H1 (cell line): ENCODE measurements around the gene OR2T6. TPM values are rescaled to one million over a fixed set of nuclear protein-coding genes. Genes with fewer than 3 reads are reported as not detected.

ENCODE experiments used
- CTCF ChIA-PET: fragments of 300-600 bp; sonication (Branson Sonifier 250); formaldehyde crosslinking; loops from one replicate; lab custom pipeline; 2021; ENCODE audit not compliant: partially characterized antibody; lab: Charles Lee
- POLR2A ChIA-PET: fragments of 300-600 bp; sonication (Branson Sonifier 250); formaldehyde crosslinking; loops from one replicate; lab custom pipeline; 2021; ENCODE audit warnings: inconsistent platforms; ENCODE audit not compliant: partially characterized antibody; lab: Charles Lee
- DNase-seq, 2 experiments: peaks; one replicate each; pipeline versions ENCODE4 v3.0.0 to v3.0.0-alpha.2; 2010 to 2022; ENCODE audit warnings: low spot score in 2 of 2, low read depth in 1 of 2, mixed read lengths in 1 of 2
- FAIRE-seq: peaks from 2 replicates; lab custom pipeline; 2011; peaks lifted over from hg19 to GRCh38; lab: Jason Lieb, UNC
- H2AFZ ChIP-seq: 2 replicates; pipeline ENCODE4 v1.8.1; 2012; ENCODE audit warnings: low read length, inconsistent platforms
- H2AK5ac ChIP-seq: 2 replicates; pipeline ENCODE4 v1.6.1; 2013; ENCODE audit warnings: low read depth, low read length
- H2BK120ac ChIP-seq: replicated peaks from 2 replicates; pipeline ENCODE3; 2013; ENCODE audit warnings: low read depth, low read length, inconsistent platforms
- H2BK12ac ChIP-seq: 2 replicates; pipeline ENCODE4 v1.6.1; 2013; ENCODE audit warnings: low read depth, low read length
- H2BK15ac ChIP-seq: 2 replicates; pipeline ENCODE4 v1.6.1; 2013; ENCODE audit warnings: low read length
- H2BK20ac ChIP-seq: 2 replicates; pipeline ENCODE4 v1.6.1; 2013; ENCODE audit warnings: low read length
- H2BK5ac ChIP-seq: 2 replicates; pipeline ENCODE4 v1.6.1; 2013; ENCODE audit warnings: low read depth, low read length
- H3K14ac ChIP-seq: 2 replicates; pipeline ENCODE4 v1.6.1; 2013; ENCODE audit warnings: inconsistent platforms; ENCODE audit not compliant: insufficient read length
- H3K18ac ChIP-seq: 2 replicates; pipeline ENCODE4 v1.6.1; 2013; ENCODE audit warnings: low read length; ENCODE audit errors: extremely low read depth
- H3K23ac ChIP-seq: 2 replicates; pipeline ENCODE4 v1.6.1; 2013; ENCODE audit warnings: inconsistent platforms; ENCODE audit not compliant: insufficient read length
- H3K23me2 ChIP-seq: 2 replicates; pipeline ENCODE4 v1.6.1; 2013; ENCODE audit warnings: low read depth, low read length
- H3K27ac ChIP-seq: 2 replicates; pipeline ENCODE4 v1.6.1; 2011; ENCODE audit warnings: low read depth, low read length, inconsistent platforms
- H3K27me3 ChIP-seq, 4 experiments: replicated peaks in 1 of 4; 1 replicate in 1 of 4; 2 replicates in 3 of 4; pipeline versions ENCODE4 v1.6.1 to v1.8.1; 2011 to 2013; ENCODE audit warnings: low read length in 3 of 4, mild to moderate bottlenecking in 3 of 4, inconsistent platforms in 2 of 4, mixed read lengths in 2 of 4, moderate library complexity in 1 of 4; ENCODE audit not compliant: control insufficient read depth in 3 of 4, insufficient read depth in 3 of 4; ENCODE audit errors: extremely low read depth in 1 of 4
- H3K36me3 ChIP-seq, 4 experiments: 2 replicates each; pipeline versions ENCODE4 v1.6.1 to v1.8.1; 2011 to 2013; ENCODE audit warnings: mild to moderate bottlenecking in 4 of 4, low read length in 3 of 4, moderate library complexity in 2 of 4, control low read depth in 1 of 4, inconsistent platforms in 1 of 4; ENCODE audit not compliant: insufficient read depth in 4 of 4, control insufficient read depth in 2 of 4
- H3K4ac ChIP-seq: replicated peaks from 2 replicates; pipeline ENCODE3; 2013; ENCODE audit warnings: low read length, low read depth, mixed read lengths, inconsistent platforms; ENCODE audit not compliant: insufficient read length
- H3K4me1 ChIP-seq, 4 experiments: replicated peaks in 1 of 4; 1 replicate in 1 of 4; 2 replicates in 3 of 4; pipeline versions ENCODE4 v1.6.1 to v1.8.1; 2011 to 2013; ENCODE audit warnings: low read length in 3 of 4, inconsistent platforms in 2 of 4, mixed read lengths in 1 of 4; ENCODE audit not compliant: insufficient read depth in 4 of 4, control insufficient read depth in 3 of 4
- H3K4me2 ChIP-seq, 2 experiments: 2 replicates each; pipeline versions ENCODE4 v1.6.1 to v1.8.1; 2011 to 2013; ENCODE audit warnings: low read depth in 2 of 2, low read length in 2 of 2, control low read depth in 1 of 2, inconsistent platforms in 1 of 2, mild to moderate bottlenecking in 1 of 2; ENCODE audit not compliant: insufficient read depth in 1 of 2
- H3K4me3 ChIP-seq, 4 experiments: fragments of 200-600, 300-600 bp in 1 of 4; sonication (generic), shearing (Covaris generic), sonication (Bioruptor Twin) in 1 of 4; 2 replicates each; pipeline versions ENCODE4 v1.5.1 to v1.8.1; 2011 to 2016; ENCODE audit warnings: low read length in 4 of 4, low read depth in 3 of 4, control low read depth in 2 of 4, inconsistent platforms in 2 of 4, mild to moderate bottlenecking in 2 of 4, mixed read lengths in 1 of 4, moderate library complexity in 1 of 4; ENCODE audit not compliant: insufficient read depth in 2 of 4; ENCODE audit errors: extremely low read depth in 1 of 4
- H3K56ac ChIP-seq: replicated peaks from 2 replicates; pipeline ENCODE3; 2013; ENCODE audit warnings: low read depth, mild to moderate bottlenecking, mixed read lengths, low read length, inconsistent platforms; ENCODE audit not compliant: insufficient read length
- H3K79me1 ChIP-seq: 2 replicates; pipeline ENCODE4 v1.6.1; 2013; ENCODE audit warnings: low read depth, low read length, control low read depth
- H3K79me2 ChIP-seq, 2 experiments: 2 replicates each; pipeline versions ENCODE4 v1.6.1 to v1.8.1; 2012 to 2013; ENCODE audit warnings: low read length in 2 of 2, mild to moderate bottlenecking in 2 of 2, inconsistent platforms in 1 of 2; ENCODE audit not compliant: insufficient read depth in 2 of 2, control insufficient read depth in 1 of 2
- H3K9ac ChIP-seq, 4 experiments: replicated peaks in 1 of 4; 1 replicate in 1 of 4; 2 replicates in 3 of 4; pipeline versions ENCODE4 v1.6.1 to v1.8.1; 2011 to 2013; ENCODE audit warnings: low read depth in 3 of 4, low read length in 3 of 4, control low read depth in 2 of 4, mild to moderate bottlenecking in 2 of 4, moderate library complexity in 2 of 4, inconsistent platforms in 1 of 4; ENCODE audit errors: extremely low read depth in 1 of 4
- H3K9me3 ChIP-seq, 2 experiments: 2 replicates each; pipeline versions ENCODE4 v1.6.1 to v1.8.1; 2012 to 2013; ENCODE audit warnings: mild to moderate bottlenecking in 2 of 2, moderate library complexity in 2 of 2, control low read depth in 1 of 2, inconsistent platforms in 1 of 2, low read depth in 1 of 2, low read length in 1 of 2, mixed read lengths in 1 of 2; ENCODE audit not compliant: insufficient read depth in 2 of 2
- H4K20me1 ChIP-seq, 2 experiments: replicated peaks in 1 of 2; 2 replicates each; pipeline versions ENCODE3 to v1.8.1; 2011 to 2013; ENCODE audit warnings: inconsistent platforms in 2 of 2, low read length in 2 of 2, mild to moderate bottlenecking in 1 of 2; ENCODE audit not compliant: insufficient read depth in 2 of 2, control insufficient read depth in 1 of 2
- H4K5ac ChIP-seq: 2 replicates; pipeline ENCODE4 v1.6.1; 2013; ENCODE audit warnings: low read length, low read depth, mixed read lengths, inconsistent platforms; ENCODE audit not compliant: insufficient read length
- H4K8ac ChIP-seq: 2 replicates; pipeline ENCODE4 v1.8.0; 2013; ENCODE audit warnings: mild to moderate bottlenecking, moderate library complexity, low read length, inconsistent platforms; ENCODE audit not compliant: insufficient read depth; ENCODE audit errors: extremely low read depth
- H4K91ac ChIP-seq: replicated peaks from 2 replicates; pipeline ENCODE3; 2013; ENCODE audit warnings: low read length, mixed read lengths, inconsistent platforms; ENCODE audit not compliant: insufficient read length
- CTBP2 ChIP-seq: IDR thresholded peaks from 2 replicates; pipeline ENCODE4 v1.7.0; 2011; ENCODE audit warnings: borderline replicate concordance, mild to moderate bottlenecking, moderate library complexity, mixed read lengths, low read length; ENCODE audit not compliant: insufficient read depth, insufficient read length
- POLR2A ChIP-seq, 2 experiments: IDR thresholded peaks; 1 replicate in 1 of 2; 2 replicates in 1 of 2; pipeline ENCODE4 v1.6.1; 2011; ENCODE audit warnings: low read depth in 2 of 2, low read length in 2 of 2, mild to moderate bottlenecking in 2 of 2; ENCODE audit errors: control extremely low read depth in 1 of 2
- SP2 ChIP-seq: IDR thresholded peaks from 2 replicates; pipeline ENCODE4 v1.6.1; 2012; ENCODE audit warnings: mild to moderate bottlenecking, low read length, inconsistent platforms
- WGBS, 2 experiments: shearing (Covaris generic) in 1 of 2; methylation state at CpG; one replicate each; pipeline versions ENCODE4 v1.1.6 to v1.1.7; 2013 to 2015; ENCODE audit warnings: low lambda C conversion rate in 2 of 2, mixed read lengths in 2 of 2, inconsistent platforms in 1 of 2, low coverage in 1 of 2, missing lambda C conversion rate in 1 of 2; ENCODE audit not compliant: insufficient replicate concordance in 2 of 2, insufficient coverage in 1 of 2, insufficient read length in 1 of 2; ENCODE audit errors: extremely low coverage in 1 of 2, missing lambda C conversion rate in 1 of 2; 5-methylcytosine and 5-hydroxymethylcytosine counted together
- polyA plus RNA-seq, 7 experiments: library from polyadenylated mRNA; depleted of rRNA in 3 of 7; stranded (reverse) in 5 of 7; unstranded in 2 of 7; fragments of >200 nt in 5 of 7; fragments of 200-250 nt in 2 of 7; gene quantifications; 1 replicate in 5 of 7; 2 replicates in 1 of 7; 4 replicates in 1 of 7; pipeline versions ENCODE4 v1.2.1 to v1.2.3, GENCODE V29; 2011 to 2013; ENCODE audit warnings: missing spikeins in 2 of 7, mixed read lengths in 2 of 7
- total RNA-seq: library from RNA; stranded (reverse); fragmentation: NEBNext Ultra II Directional; extraction: Animal tissue kit (Norgen Biotek cat#: 25700); gene quantifications from 2 replicates; pipeline ENCODE4 v1.2.1, GENCODE V29; 2021
- TF ChIP-seq, protein P1 (sequence below): IDR thresholded peaks from 2 replicates; pipeline ENCODE4 v1.6.1; 2012; ENCODE audit warnings: low read length, inconsistent platforms

OR2T6 gene
- total and polyA plus RNA-seq, 2 of the 8 experiments (the other 6 are each of a cell fraction or from before 2014, with no cell fraction given) = not detected

DNA sequence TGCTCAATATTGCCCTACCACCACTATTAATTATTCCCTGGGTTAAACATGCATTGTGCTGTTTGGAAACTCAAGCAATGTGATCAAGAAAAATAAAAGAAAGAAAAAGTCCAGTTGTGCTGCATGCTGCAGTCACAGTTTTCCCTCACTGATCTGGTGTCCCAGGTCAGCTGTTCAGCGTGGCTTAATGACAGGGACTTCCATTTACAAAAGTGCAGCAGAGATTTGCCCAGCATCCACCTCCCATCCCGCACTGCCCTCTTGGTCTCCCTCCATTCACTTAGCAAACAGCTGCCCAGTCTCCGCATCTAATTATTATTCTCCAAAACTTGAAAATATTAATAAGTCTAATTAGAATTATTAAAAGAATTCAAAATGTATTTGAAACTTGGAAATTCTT is 16.1 kb upstream of the OR2T6 start:
- WGBS, 2 experiments = 76% methylated on average over 3 of the region's 3 CpGs; no CpG with 5 or more reads in 1 of the 2 experiments
- POLR2A ChIA-PET = no interaction called here
- TF ChIP-seq POLR2A (IDR thresholded peaks at IDR 0.05; ENCODE audit: control extremely low read depth in 1 of 2, low read depth in 2 of 2, low read length in 2 of 2) (no peak), SP2 (no peak), CTBP2 (no peak)
- TF ChIP-seq, protein P1, sequence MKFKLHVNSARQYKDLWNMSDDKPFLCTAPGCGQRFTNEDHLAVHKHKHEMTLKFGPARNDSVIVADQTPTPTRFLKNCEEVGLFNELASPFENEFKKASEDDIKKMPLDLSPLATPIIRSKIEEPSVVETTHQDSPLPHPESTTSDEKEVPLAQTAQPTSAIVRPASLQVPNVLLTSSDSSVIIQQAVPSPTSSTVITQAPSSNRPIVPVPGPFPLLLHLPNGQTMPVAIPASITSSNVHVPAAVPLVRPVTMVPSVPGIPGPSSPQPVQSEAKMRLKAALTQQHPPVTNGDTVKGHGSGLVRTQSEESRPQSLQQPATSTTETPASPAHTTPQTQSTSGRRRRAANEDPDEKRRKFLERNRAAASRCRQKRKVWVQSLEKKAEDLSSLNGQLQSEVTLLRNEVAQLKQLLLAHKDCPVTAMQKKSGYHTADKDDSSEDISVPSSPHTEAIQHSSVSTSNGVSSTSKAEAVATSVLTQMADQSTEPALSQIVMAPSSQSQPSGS = no peak
- TF ChIP-seq, all 59 proteins: peak for 0
- Histone ChIP-seq H2AFZ (no peak overlapping the region), H2BK12ac (no peak overlapping the region), H4K91ac (no peak overlapping the region), H3K23ac (no peak overlapping the region), H3K27ac (no peak overlapping the region), H4K20me1 (no peaks in the 10 kb centered on the region), H3K4me2 (no peak overlapping the region), H2BK20ac (no peak overlapping the region), H2BK15ac (no peak overlapping the region), H3K79me1 (no peaks in the 10 kb centered on the region), H3K18ac (no peak overlapping the region), H2AK5ac (no peak overlapping the region), H3K4me1 (no peaks in the 10 kb centered on the region), H3K14ac (no peak overlapping the region), H3K4me3 (no peak overlapping the region), H4K8ac (no peak overlapping the region), H3K36me3 (no peaks in the 10 kb centered on the region), H2BK5ac (no peak overlapping the region), H3K9ac (no peak overlapping the region), H3K9me3 (peaks cover 69 to 72% of the 10 kb centered on the region in 2 experiments), H3K79me2 (no peaks in the 10 kb centered on the region), H3K4ac (no peak overlapping the region), H4K5ac (no peak overlapping the region), H3K23me2 (no peaks in the 10 kb centered on the region), H3K56ac (no peak overlapping the region), H2BK120ac (no peak overlapping the region), H3K27me3 (no peaks in the 10 kb centered on the region)
- no peak for DNase-seq
- CTCF ChIA-PET = no interaction called here
- no peak for FAIRE-seq
